ENCODE data around the gene LPP. TPM values are rescaled to one million over a fixed set of nuclear protein-coding genes. Genes with fewer than 3 reads are reported as not detected.

LPP gene
- polyA plus RNA-seq, 1 experiment, result 76.3 TPM

- CTCF ChIA-PET, result interaction anchor here (0.6 kb wide), 1 partner anchor 43 kb away, joined by 3 read pairs; no protein-coding TSS in a partner anchor
These were observed 198.4 kb downstream of the LPP start for GRCh38 chr3:188352196-188352927.

DNA sequence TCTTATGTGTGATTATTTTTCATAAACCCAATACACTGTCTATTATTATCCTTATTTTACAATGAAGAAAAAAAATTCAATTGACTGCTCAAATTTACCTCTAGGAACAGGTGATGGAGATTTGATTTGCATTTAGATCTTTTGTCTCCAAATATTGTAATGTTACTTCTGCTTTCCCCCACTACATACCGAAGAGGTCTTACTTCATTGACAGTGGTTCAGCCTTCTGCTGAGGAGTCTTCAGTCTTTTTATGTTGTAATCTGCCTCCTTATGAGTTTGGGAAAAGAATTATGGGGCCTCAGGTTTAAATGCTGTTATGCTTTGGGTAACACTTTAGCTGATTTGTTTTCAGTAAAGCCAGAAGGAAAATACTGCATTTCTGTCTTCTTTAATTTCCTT is 199.5 kb downstream of the LPP start:
- Histone ChIP-seq H3K27me3 (ENCODE audit: control insufficient read depth, insufficient read depth, low read length) (no peaks in the 10 kb centered on the region), H3K27ac (ENCODE audit: low read depth, low read length) (no peak overlapping the region), H3K9me3 (ENCODE audit: control insufficient read depth, insufficient read depth, low read length) (no peaks in the 10 kb centered on the region), H3K4me3 (ENCODE audit: low read depth, low read length) (no peak overlapping the region)
- no peak for TF ChIP-seq CTCF (IDR thresholded peaks at IDR 0.05; ENCODE audit: low read depth, low read length)
- no peak for DNase-seq (ENCODE audit: low read depth, low spot score)
- POLR2A ChIA-PET, result no interaction called here
- CTCF ChIA-PET, result interaction anchor here (0.6 kb wide), 1 partner anchor 20 kb away, joined by 4 read pairs; no protein-coding TSS in a partner anchor

More at GRCh38 chr3:188352196-188352927, 198.4 kb downstream of the LPP start:
- Histone ChIP-seq H3K27me3 (ENCODE audit: control insufficient read depth, insufficient read depth, low read length) (no peaks in the 10 kb centered on the region), H3K9me3 (ENCODE audit: control insufficient read depth, insufficient read depth, low read length) (no peaks in the 10 kb centered on the region), H3K27ac (ENCODE audit: low read depth, low read length) (no peak overlapping the region), H3K4me3 (ENCODE audit: low read depth, low read length) (no peak overlapping the region)
- DNase-seq (ENCODE audit: low read depth, low spot score), result no peak
- POLR2A ChIA-PET, result no interaction called here
- TF ChIP-seq CTCF (IDR thresholded peaks at IDR 0.05; ENCODE audit: low read depth, low read length), result no peak

- no peak for DNase-seq (ENCODE audit: low read depth, low spot score)
- Histone ChIP-seq H3K9me3 (ENCODE audit: control insufficient read depth, insufficient read depth, low read length) (no peaks in the 10 kb centered on the region), H3K4me3 (ENCODE audit: low read depth, low read length) (no peak overlapping the region), H3K27ac (ENCODE audit: low read depth, low read length) (no peak overlapping the region), H3K27me3 (ENCODE audit: control insufficient read depth, insufficient read depth, low read length) (no peaks in the 10 kb centered on the region)
- CTCF ChIA-PET, result interaction anchor here (1.4 kb wide), 1 partner anchor 595 kb away, joined by 5 read pairs; no protein-coding TSS in a partner anchor
- POLR2A ChIA-PET, result no interaction called here
- TF ChIP-seq CTCF (IDR thresholded peaks at IDR 0.05; ENCODE audit: low read depth, low read length), result no peak
These were observed 205.0 kb downstream of the LPP start for GRCh38 chr3:188358787-188359493.

GRCh38 chr3:188360364-188360881 is 206.5 kb downstream of the LPP start:
- TF ChIP-seq CTCF (IDR thresholded peaks at IDR 0.05; ENCODE audit: low read depth, low read length), result no peak
- Histone ChIP-seq H3K4me3 (ENCODE audit: low read depth, low read length) (no peak overlapping the region), H3K27me3 (ENCODE audit: control insufficient read depth, insufficient read depth, low read length) (no peaks in the 10 kb centered on the region), H3K27ac (ENCODE audit: low read depth, low read length) (no peak overlapping the region), H3K9me3 (ENCODE audit: control insufficient read depth, insufficient read depth, low read length) (no peaks in the 10 kb centered on the region)
- ChIA-PET POLR2A (no interaction called here), CTCF (no interaction called here)
- DNase-seq (ENCODE audit: low read depth, low spot score), result no peak

GRCh38 chr3:188361888-188362287 is 207.9 kb downstream of the LPP start:
- no peak overlapping the region for H3K27ac ChIP-seq (ENCODE audit: low read depth, low read length)
- ChIA-PET CTCF (no interaction called here), POLR2A (no interaction called here)
- no peaks in the 10 kb centered on the region for H3K27me3 ChIP-seq (ENCODE audit: control insufficient read depth, insufficient read depth, low read length)
- H3K4me3 ChIP-seq (ENCODE audit: low read depth, low read length), result no peak overlapping the region
- no peak for DNase-seq (ENCODE audit: low read depth, low spot score)
- TF ChIP-seq CTCF (IDR thresholded peaks at IDR 0.05; ENCODE audit: low read depth, low read length), result no peak
- no peaks in the 10 kb centered on the region for H3K9me3 ChIP-seq (ENCODE audit: control insufficient read depth, insufficient read depth, low read length)
